H1 (cell line): ENCODE results near the gene CAMSAP1. TPM values are rescaled to one million over a fixed set of nuclear protein-coding genes. Genes with fewer than 3 reads are reported as not detected.

Source experiments
- CTCF ChIA-PET: fragments of 300-600 bp; sonication (Branson Sonifier 250); formaldehyde crosslinking; loops from one replicate; lab custom pipeline; 2021; ENCODE audit not compliant: partially characterized antibody; lab: Charles Lee
- POLR2A ChIA-PET: fragments of 300-600 bp; sonication (Branson Sonifier 250); formaldehyde crosslinking; loops from one replicate; lab custom pipeline; 2021; ENCODE audit warnings: inconsistent platforms; ENCODE audit not compliant: partially characterized antibody; lab: Charles Lee
- DNase-seq, 2 experiments: peaks; one replicate each; pipeline versions ENCODE4 v3.0.0 to v3.0.0-alpha.2; 2010 to 2022; ENCODE audit warnings: low spot score in 2 of 2, low read depth in 1 of 2, mixed read lengths in 1 of 2
- FAIRE-seq: peaks from 2 replicates; lab custom pipeline; 2011; peaks lifted over from hg19 to GRCh38; lab: Jason Lieb, UNC
- H2AFZ ChIP-seq: 2 replicates; pipeline ENCODE4 v1.8.1; 2012; ENCODE audit warnings: low read length, inconsistent platforms
- H2AK5ac ChIP-seq: 2 replicates; pipeline ENCODE4 v1.6.1; 2013; ENCODE audit warnings: low read depth, low read length
- H2BK120ac ChIP-seq: replicated peaks from 2 replicates; pipeline ENCODE3; 2013; ENCODE audit warnings: low read depth, low read length, inconsistent platforms
- H2BK12ac ChIP-seq: 2 replicates; pipeline ENCODE4 v1.6.1; 2013; ENCODE audit warnings: low read depth, low read length
- H2BK15ac ChIP-seq: 2 replicates; pipeline ENCODE4 v1.6.1; 2013; ENCODE audit warnings: low read length
- H2BK20ac ChIP-seq: 2 replicates; pipeline ENCODE4 v1.6.1; 2013; ENCODE audit warnings: low read length
- H2BK5ac ChIP-seq: 2 replicates; pipeline ENCODE4 v1.6.1; 2013; ENCODE audit warnings: low read depth, low read length
- H3K14ac ChIP-seq: 2 replicates; pipeline ENCODE4 v1.6.1; 2013; ENCODE audit warnings: inconsistent platforms; ENCODE audit not compliant: insufficient read length
- H3K18ac ChIP-seq: 2 replicates; pipeline ENCODE4 v1.6.1; 2013; ENCODE audit warnings: low read length; ENCODE audit errors: extremely low read depth
- H3K23ac ChIP-seq: 2 replicates; pipeline ENCODE4 v1.6.1; 2013; ENCODE audit warnings: inconsistent platforms; ENCODE audit not compliant: insufficient read length
- H3K23me2 ChIP-seq: 2 replicates; pipeline ENCODE4 v1.6.1; 2013; ENCODE audit warnings: low read depth, low read length
- H3K27ac ChIP-seq: 2 replicates; pipeline ENCODE4 v1.6.1; 2011; ENCODE audit warnings: low read depth, low read length, inconsistent platforms
- H3K27me3 ChIP-seq, 4 experiments: replicated peaks in 1 of 4; 1 replicate in 1 of 4; 2 replicates in 3 of 4; pipeline versions ENCODE4 v1.6.1 to v1.8.1; 2011 to 2013; ENCODE audit warnings: low read length in 3 of 4, mild to moderate bottlenecking in 3 of 4, inconsistent platforms in 2 of 4, mixed read lengths in 2 of 4, moderate library complexity in 1 of 4; ENCODE audit not compliant: control insufficient read depth in 3 of 4, insufficient read depth in 3 of 4; ENCODE audit errors: extremely low read depth in 1 of 4
- H3K36me3 ChIP-seq, 4 experiments: 2 replicates each; pipeline versions ENCODE4 v1.6.1 to v1.8.1; 2011 to 2013; ENCODE audit warnings: mild to moderate bottlenecking in 4 of 4, low read length in 3 of 4, moderate library complexity in 2 of 4, control low read depth in 1 of 4, inconsistent platforms in 1 of 4; ENCODE audit not compliant: insufficient read depth in 4 of 4, control insufficient read depth in 2 of 4
- H3K4ac ChIP-seq: replicated peaks from 2 replicates; pipeline ENCODE3; 2013; ENCODE audit warnings: low read length, low read depth, mixed read lengths, inconsistent platforms; ENCODE audit not compliant: insufficient read length
- H3K4me1 ChIP-seq, 4 experiments: replicated peaks in 1 of 4; 1 replicate in 1 of 4; 2 replicates in 3 of 4; pipeline versions ENCODE4 v1.6.1 to v1.8.1; 2011 to 2013; ENCODE audit warnings: low read length in 3 of 4, inconsistent platforms in 2 of 4, mixed read lengths in 1 of 4; ENCODE audit not compliant: insufficient read depth in 4 of 4, control insufficient read depth in 3 of 4
- H3K4me2 ChIP-seq, 2 experiments: 2 replicates each; pipeline versions ENCODE4 v1.6.1 to v1.8.1; 2011 to 2013; ENCODE audit warnings: low read depth in 2 of 2, low read length in 2 of 2, control low read depth in 1 of 2, inconsistent platforms in 1 of 2, mild to moderate bottlenecking in 1 of 2; ENCODE audit not compliant: insufficient read depth in 1 of 2
- H3K4me3 ChIP-seq, 4 experiments: fragments of 200-600, 300-600 bp in 1 of 4; sonication (generic), shearing (Covaris generic), sonication (Bioruptor Twin) in 1 of 4; 2 replicates each; pipeline versions ENCODE4 v1.5.1 to v1.8.1; 2011 to 2016; ENCODE audit warnings: low read length in 4 of 4, low read depth in 3 of 4, control low read depth in 2 of 4, inconsistent platforms in 2 of 4, mild to moderate bottlenecking in 2 of 4, mixed read lengths in 1 of 4, moderate library complexity in 1 of 4; ENCODE audit not compliant: insufficient read depth in 2 of 4; ENCODE audit errors: extremely low read depth in 1 of 4
- H3K56ac ChIP-seq: replicated peaks from 2 replicates; pipeline ENCODE3; 2013; ENCODE audit warnings: low read depth, mild to moderate bottlenecking, mixed read lengths, low read length, inconsistent platforms; ENCODE audit not compliant: insufficient read length
- H3K79me1 ChIP-seq: 2 replicates; pipeline ENCODE4 v1.6.1; 2013; ENCODE audit warnings: low read depth, low read length, control low read depth
- H3K79me2 ChIP-seq, 2 experiments: 2 replicates each; pipeline versions ENCODE4 v1.6.1 to v1.8.1; 2012 to 2013; ENCODE audit warnings: low read length in 2 of 2, mild to moderate bottlenecking in 2 of 2, inconsistent platforms in 1 of 2; ENCODE audit not compliant: insufficient read depth in 2 of 2, control insufficient read depth in 1 of 2
- H3K9ac ChIP-seq, 4 experiments: replicated peaks in 1 of 4; 1 replicate in 1 of 4; 2 replicates in 3 of 4; pipeline versions ENCODE4 v1.6.1 to v1.8.1; 2011 to 2013; ENCODE audit warnings: low read depth in 3 of 4, low read length in 3 of 4, control low read depth in 2 of 4, mild to moderate bottlenecking in 2 of 4, moderate library complexity in 2 of 4, inconsistent platforms in 1 of 4; ENCODE audit errors: extremely low read depth in 1 of 4
- H3K9me3 ChIP-seq, 2 experiments: 2 replicates each; pipeline versions ENCODE4 v1.6.1 to v1.8.1; 2012 to 2013; ENCODE audit warnings: mild to moderate bottlenecking in 2 of 2, moderate library complexity in 2 of 2, control low read depth in 1 of 2, inconsistent platforms in 1 of 2, low read depth in 1 of 2, low read length in 1 of 2, mixed read lengths in 1 of 2; ENCODE audit not compliant: insufficient read depth in 2 of 2
- H4K20me1 ChIP-seq, 2 experiments: replicated peaks in 1 of 2; 2 replicates each; pipeline versions ENCODE3 to v1.8.1; 2011 to 2013; ENCODE audit warnings: inconsistent platforms in 2 of 2, low read length in 2 of 2, mild to moderate bottlenecking in 1 of 2; ENCODE audit not compliant: insufficient read depth in 2 of 2, control insufficient read depth in 1 of 2
- H4K5ac ChIP-seq: 2 replicates; pipeline ENCODE4 v1.6.1; 2013; ENCODE audit warnings: low read length, low read depth, mixed read lengths, inconsistent platforms; ENCODE audit not compliant: insufficient read length
- H4K8ac ChIP-seq: 2 replicates; pipeline ENCODE4 v1.8.0; 2013; ENCODE audit warnings: mild to moderate bottlenecking, moderate library complexity, low read length, inconsistent platforms; ENCODE audit not compliant: insufficient read depth; ENCODE audit errors: extremely low read depth
- H4K91ac ChIP-seq: replicated peaks from 2 replicates; pipeline ENCODE3; 2013; ENCODE audit warnings: low read length, mixed read lengths, inconsistent platforms; ENCODE audit not compliant: insufficient read length
- BCL11A ChIP-seq, 2 experiments: IDR thresholded peaks; one replicate each; pipeline ENCODE4 v1.6.1; 2011; ENCODE audit warnings: low read depth in 2 of 2, low read length in 2 of 2, mild to moderate bottlenecking in 2 of 2
- ZNF274 ChIP-seq: IDR thresholded peaks from 2 replicates; pipeline ENCODE4 v1.7.0; 2012; ENCODE audit warnings: low read length, borderline replicate concordance; ENCODE audit errors: extremely low read depth
- polyA plus RNA-seq, 7 experiments: library from polyadenylated mRNA; depleted of rRNA in 3 of 7; stranded (reverse) in 5 of 7; unstranded in 2 of 7; fragments of >200 nt in 5 of 7; fragments of 200-250 nt in 2 of 7; gene quantifications; 1 replicate in 5 of 7; 2 replicates in 1 of 7; 4 replicates in 1 of 7; pipeline versions ENCODE4 v1.2.1 to v1.2.3, GENCODE V29; 2011 to 2013; ENCODE audit warnings: missing spikeins in 2 of 7, mixed read lengths in 2 of 7
- total RNA-seq: library from RNA; stranded (reverse); fragmentation: NEBNext Ultra II Directional; extraction: Animal tissue kit (Norgen Biotek cat#: 25700); gene quantifications from 2 replicates; pipeline ENCODE4 v1.2.1, GENCODE V29; 2021

The CAMSAP1 gene
- total and polyA plus RNA-seq, 2 of the 8 experiments (the other 6 are each of a cell fraction or from before 2014, with no cell fraction given) = 13.4 to 44.0 TPM

DNA sequence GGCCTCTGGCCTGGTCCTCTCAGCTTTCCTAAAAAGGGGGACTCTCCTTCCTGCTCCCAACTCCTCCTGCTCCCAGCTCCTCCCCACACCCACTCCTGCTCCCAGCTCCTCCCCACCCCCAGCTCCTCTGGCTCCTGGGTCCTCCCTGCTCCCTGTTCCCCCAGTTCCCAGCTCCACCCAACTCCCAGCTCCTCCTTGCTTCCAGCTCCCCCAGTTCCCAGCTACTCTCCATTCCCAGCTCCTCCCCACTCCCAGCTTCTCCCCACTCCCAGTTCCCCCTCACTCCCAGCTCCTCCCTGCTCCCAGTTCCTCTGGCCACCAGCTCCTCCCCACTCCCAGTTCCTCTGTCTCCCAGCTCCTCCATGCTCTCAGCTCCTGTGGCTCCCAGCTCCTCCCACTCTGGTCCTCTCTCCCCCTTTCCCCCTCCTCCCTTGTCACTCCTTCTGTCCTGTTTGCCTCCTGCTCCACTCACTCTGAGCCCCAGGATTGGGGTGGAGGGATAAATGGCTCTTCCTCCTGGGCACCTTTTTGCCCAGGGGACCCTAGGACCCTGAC, 129.6 kb downstream of the CAMSAP1 start:
- no peaks in the 10 kb centered on the region for H3K79me2 ChIP-seq
- H2BK15ac ChIP-seq = no peak overlapping the region
- H3K36me3 ChIP-seq = no peaks in the 10 kb centered on the region; a peak in 1 of 8 replicates
- no peak overlapping the region for H3K56ac ChIP-seq
- DNase-seq (no peak), FAIRE-seq (no peak)
- no peak overlapping the region for H3K4ac ChIP-seq
- H3K9me3 ChIP-seq = no peaks in the 10 kb centered on the region
- CTCF ChIA-PET = interaction anchor here (0.6 to 2.3 kb wide), 8 partner anchors 11 to 894 kb away, joined by 3 to 13 read pairs (median 4); partner anchors contain the start of gene DNLZ
- H3K18ac ChIP-seq = no peak overlapping the region
- no peaks in the 10 kb centered on the region; a peak in 1 of 7 replicates for H3K4me1 ChIP-seq
- H3K27ac ChIP-seq = no peak overlapping the region
- no peaks in the 10 kb centered on the region for H3K79me1 ChIP-seq
- H3K27me3 ChIP-seq = no peaks in the 10 kb centered on the region
- H4K20me1 ChIP-seq = peaks cover 0 to 7% of the 10 kb centered on the region in 2 experiments
- H2BK120ac ChIP-seq = no peak overlapping the region
- no peak overlapping the region for H3K14ac ChIP-seq
- no peak overlapping the region for H2BK12ac ChIP-seq
- POLR2A ChIA-PET = no interaction called here
- H4K91ac ChIP-seq = no peak overlapping the region
- peak overlapping the region; percentile 86; the same call in 1 of the 2 replicates for H4K8ac ChIP-seq
- H4K5ac ChIP-seq = no peak overlapping the region
- peaks cover 6% of the 10 kb centered on the region; the same call in 1 of the 2 replicates for H3K23me2 ChIP-seq
- H2AFZ ChIP-seq = no peak overlapping the region
- no peak overlapping the region for H2AK5ac ChIP-seq
- H2BK5ac ChIP-seq = no peak overlapping the region
- H3K23ac ChIP-seq = no peak overlapping the region
- H3K9ac ChIP-seq = no peak overlapping the region
- H3K4me3 ChIP-seq = no peak overlapping the region
- no peak overlapping the region for H3K4me2 ChIP-seq
- no peak for TF ChIP-seq ZNF274
- no peak for TF ChIP-seq BCL11A (IDR thresholded peaks at IDR 0.05; ENCODE audit: low read depth in 2 of 2, low read length in 2 of 2)
- no peak overlapping the region for H2BK20ac ChIP-seq
